DOHH2 (cell line): Measurements from ENCODE around the gene NRGN.

Experiments
- CTCF ChIP-seq: fragments of 200-600 bp; sonication (generic); IDR thresholded peaks from one replicate; pipeline ENCODE4 v1.5.1; 2014; ENCODE audit warnings: antibody characterized with exemption, mild to moderate bottlenecking, low read depth, low read length; ENCODE audit not compliant: poor library complexity, severe bottlenecking
- EZH2phosphoT487 ChIP-seq: fragments of 200-600 bp; sonication (generic); IDR thresholded peaks from 2 replicates; pipeline ENCODE4 v1.6.1; 2017; ENCODE audit warnings: borderline replicate concordance, mild to moderate bottlenecking, antibody characterized with exemption, low read length, moderate library complexity, mixed read lengths

DNA sequence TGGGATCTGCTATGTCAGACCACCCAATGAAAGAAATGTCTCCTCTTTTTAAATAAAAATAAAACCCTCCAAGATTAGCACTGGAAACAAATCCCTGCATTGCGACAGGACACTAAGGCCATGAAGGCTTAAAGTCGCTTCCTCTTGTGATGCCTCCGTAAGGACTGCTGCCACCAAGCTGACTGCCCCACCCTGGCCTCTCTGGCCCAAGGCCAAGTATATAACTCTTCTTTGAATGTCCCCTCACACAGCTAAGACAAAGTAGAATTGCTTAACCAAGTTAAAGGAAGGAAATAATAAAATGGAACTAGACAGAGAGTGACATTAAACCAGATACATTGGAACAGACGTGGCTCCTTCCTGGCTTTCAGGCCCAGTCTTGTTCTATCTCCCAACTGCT is 7.5 kb upstream of the NRGN start:
- no peak for TF ChIP-seq CTCF
- TF ChIP-seq EZH2phosphoT487: no peak
